T-cell (primary cell): ENCODE results near the gene GUCA2B. TPM values are rescaled to one million over a fixed set of nuclear protein-coding genes. Genes with fewer than 3 reads are reported as not detected.

Experiments
- ATAC-seq, 4 experiments: fragments of 200-7000 bp in 3 of 4; fragments of 150-1000 bp in 1 of 4; cut with Tn5 transposase; replicated peaks in 1 of 4; 1 replicate in 3 of 4; 2 replicates in 1 of 4; pipeline ENCODE4 v1.10.0; 2021; ENCODE audit warnings: moderate library complexity in 3 of 4, mild to moderate bottlenecking in 2 of 4, moderate number of reproducible peaks in 1 of 4
- CTCF ChIA-PET, 2 donors: fragments of 300-600 bp; sonication (Branson Sonifier 250); formaldehyde crosslinking; loops; one replicate each; lab custom pipeline; 2022; ENCODE audit warnings: antibody characterized with exemption in 2 of 2; lab: Charles Lee
- POLR2A ChIA-PET, 2 donors: fragments of 300-600 bp; sonication (Branson Sonifier 250); formaldehyde crosslinking; loops; one replicate each; lab custom pipeline; 2022; ENCODE audit warnings: antibody characterized with exemption in 2 of 2; lab: Charles Lee
- DNase-seq, 35 experiments: peaks; one replicate each; pipeline versions ENCODE4 v3.0.0 to v3.0.0-alpha.2; 2013 to 2023
- H3K27ac ChIP-seq: one replicate; pipeline ENCODE4 v1.5.1; 2013; ENCODE audit warnings: low read length
- H3K27me3 ChIP-seq, 2 experiments: replicated peaks in 1 of 2; 1 replicate in 1 of 2; 2 replicates in 1 of 2; pipeline versions ENCODE4 v1.6.1 to v1.7.0; 2013; ENCODE audit warnings: low read length in 1 of 2, mixed read lengths in 1 of 2; ENCODE audit not compliant: control insufficient read depth in 2 of 2, insufficient read depth in 2 of 2; ENCODE audit errors: extremely low read depth in 1 of 2
- H3K36me3 ChIP-seq, 2 donors: 1 replicate in 1 of 2; 2 replicates in 1 of 2; pipeline versions ENCODE4 v1.6.1 to v1.7.0; 2013; ENCODE audit warnings: low read length in 1 of 2; ENCODE audit not compliant: control insufficient read depth in 2 of 2, insufficient read depth in 1 of 2; ENCODE audit errors: extremely low read depth in 1 of 2
- H3K4me1 ChIP-seq, 2 experiments: 1 replicate in 1 of 2; 2 replicates in 1 of 2; pipeline versions ENCODE4 v1.6.1 to v1.7.0; 2013; ENCODE audit warnings: low read length in 2 of 2, mixed read lengths in 1 of 2; ENCODE audit not compliant: insufficient read depth in 2 of 2, control insufficient read depth in 1 of 2; ENCODE audit errors: extremely low read depth in 1 of 2
- H3K4me3 ChIP-seq, 2 donors: 1 replicate in 1 of 2; 2 replicates in 1 of 2; pipeline versions ENCODE4 v1.5.1 to v1.7.0; 2013; ENCODE audit warnings: mild to moderate bottlenecking in 2 of 2, low read length in 1 of 2, moderate library complexity in 1 of 2; ENCODE audit not compliant: control insufficient read depth in 1 of 2; ENCODE audit errors: extremely low read depth in 1 of 2
- H3K9me3 ChIP-seq: 2 replicates; pipeline ENCODE4 v1.7.0; 2013
- H3K27ac Mint-ChIP-seq, 2 donors: one replicate each; pipeline ENCODE4 v1.8.0; 2020 to 2021; ENCODE audit warnings: mild to moderate bottlenecking in 2 of 2, mixed read lengths in 2 of 2
- H3K27me3 Mint-ChIP-seq, 2 donors: one replicate each; pipeline ENCODE4 v1.8.0; 2021 to 2022; ENCODE audit warnings: mixed read lengths in 2 of 2
- H3K36me3 Mint-ChIP-seq: one replicate; pipeline ENCODE4 v1.8.0; 2021; ENCODE audit warnings: mixed read lengths
- H3K4me1 Mint-ChIP-seq, 3 donors: one replicate each; pipeline ENCODE4 v1.8.0; 2020 to 2022; ENCODE audit warnings: mixed read lengths in 3 of 3, mild to moderate bottlenecking in 1 of 3
- H3K4me3 Mint-ChIP-seq, 3 donors: one replicate each; pipeline ENCODE4 v1.8.0; 2020 to 2022; ENCODE audit warnings: mild to moderate bottlenecking in 3 of 3, mixed read lengths in 3 of 3, moderate library complexity in 3 of 3
- H3K9me3 Mint-ChIP-seq, 3 donors: one replicate each; pipeline ENCODE4 v1.8.0; 2020 to 2022; ENCODE audit warnings: mixed read lengths in 3 of 3
- WGBS: methylation state at CpG from one replicate; pipeline ENCODE4 v1.1.5; 2013; ENCODE audit warnings: missing lambda C conversion rate; ENCODE audit not compliant: insufficient coverage; 5-methylcytosine and 5-hydroxymethylcytosine counted together
- total RNA-seq, 35 experiments: library from RNA in 6 of 35; stranded (reverse) in 6 of 35; fragments of 120-200 nt in 1 of 35; gene quantifications; one replicate each; pipeline versions ENCODE4 v1.2.1 to v1.2.4 and lab custom pipeline; 2013 to 2026

Gene GUCA2B
- total RNA-seq, 5 donors from 2014 or later (not counting 1 experiment from before 2014, with no cell fraction given) = not detected

- no peak overlapping the region for H3K4me3 ChIP-seq
- Mint-ChIP-seq H3K4me3 (no peak overlapping the region), H3K4me1 (no peaks in the 10 kb centered on the region), H3K27ac (no peak overlapping the region), H3K27me3 (peaks cover 6 to 18% of the 10 kb centered on the region in 2 donors), H3K36me3 (no peaks in the 10 kb centered on the region), H3K9me3 (no peaks in the 10 kb centered on the region)
- H3K4me1 ChIP-seq = no peaks in the 10 kb centered on the region
- no peaks in the 10 kb centered on the region for H3K9me3 ChIP-seq
- no peaks in the 10 kb centered on the region for H3K36me3 ChIP-seq
- DNase-seq (no peak), ATAC-seq (no peak)
- peaks cover 0 to 16% of the 10 kb centered on the region in 2 experiments for H3K27me3 ChIP-seq
- H3K27ac ChIP-seq = no peak overlapping the region
- CTCF ChIA-PET = no interaction called here
- WGBS = 69% methylated on average over 3 of the region's 3 CpGs
- POLR2A ChIA-PET = no interaction called here
Measured at GRCh38 chr1:42152119-42152518, 1.1 kb upstream of the GUCA2B start.

GRCh38 chr1:42153624-42154023 is 414 bp downstream of the GUCA2B start:
- H3K4me3 Mint-ChIP-seq = no peak overlapping the region
- no peaks in the 10 kb centered on the region for H3K36me3 Mint-ChIP-seq
- Histone ChIP-seq H3K4me1 (no peaks in the 10 kb centered on the region), H3K9me3 (no peaks in the 10 kb centered on the region), H3K4me3 (no peak overlapping the region), H3K27me3 (peaks cover 0 to 16% of the 10 kb centered on the region in 2 experiments), H3K27ac (no peak overlapping the region), H3K36me3 (no peaks in the 10 kb centered on the region)
- peaks cover 7 to 10% (median 7%) of the 10 kb centered on the region in 3 donors for H3K4me1 Mint-ChIP-seq
- DNase-seq = no peak
- CTCF ChIA-PET = no interaction called here
- no peaks in the 10 kb centered on the region for H3K9me3 Mint-ChIP-seq
- POLR2A ChIA-PET = interaction anchor here in 1 of 2 donors (0.6 kb wide), 1 partner anchor 147 kb away, joined by 3 read pairs; no protein-coding TSS in a partner anchor
- ATAC-seq = no peak
- 90% methylated on average over 2 of the region's 6 CpGs for WGBS
- H3K27ac Mint-ChIP-seq = no peak overlapping the region
- H3K27me3 Mint-ChIP-seq = peaks cover 6 to 18% of the 10 kb centered on the region in 2 donors

- no peaks in the 10 kb centered on the region for H3K9me3 Mint-ChIP-seq
- no peaks in the 10 kb centered on the region for H3K4me1 ChIP-seq
Measured at GRCh38 chr1:42154685-42155084, 1.5 kb downstream of the GUCA2B start.

GRCh38 chr1:42155362-42155761 is 2.2 kb downstream of the GUCA2B start:
- POLR2A ChIA-PET = no interaction called here
- H3K27ac Mint-ChIP-seq = no peak overlapping the region
- H3K4me3 Mint-ChIP-seq = no peak overlapping the region
- no peak for DNase-seq
- no peaks in the 10 kb centered on the region for H3K9me3 Mint-ChIP-seq
- CTCF ChIA-PET = interaction anchor here in 1 of 2 donors (0.6 kb wide), 1 partner anchor 317 kb away, joined by 4 read pairs; no protein-coding TSS in a partner anchor
- H3K4me1 ChIP-seq = no peaks in the 10 kb centered on the region
- H3K36me3 ChIP-seq = no peaks in the 10 kb centered on the region
- ATAC-seq = no peak
- H3K9me3 ChIP-seq = no peaks in the 10 kb centered on the region
- H3K4me3 ChIP-seq = no peak overlapping the region
- H3K4me1 Mint-ChIP-seq = peaks cover 7 to 10% (median 7%) of the 10 kb centered on the region in 3 donors
- no peak overlapping the region for H3K27ac ChIP-seq
- peaks cover 0 to 15% of the 10 kb centered on the region in 2 experiments for H3K27me3 ChIP-seq
- WGBS = 92% methylated on average over 7 of the region's 12 CpGs
- no peaks in the 10 kb centered on the region for H3K36me3 Mint-ChIP-seq
- peaks cover 2 to 14% of the 10 kb centered on the region in 2 donors for H3K27me3 Mint-ChIP-seq

More at GRCh38 chr1:42154685-42155084, 1.5 kb downstream of the GUCA2B start:
- H3K4me1 Mint-ChIP-seq = peaks cover 7 to 10% (median 7%) of the 10 kb centered on the region in 3 donors
- CTCF ChIA-PET = no interaction called here
- Histone ChIP-seq H3K36me3 (no peaks in the 10 kb centered on the region), H3K9me3 (no peaks in the 10 kb centered on the region), H3K4me3 (no peak overlapping the region), H3K27me3 (peaks cover 0 to 16% of the 10 kb centered on the region in 2 experiments), H3K27ac (no peak overlapping the region)
- POLR2A ChIA-PET = no interaction called here
- DNase-seq (no peak), ATAC-seq (no peak)
- H3K27ac Mint-ChIP-seq = no peak overlapping the region
- peaks cover 6 to 18% of the 10 kb centered on the region in 2 donors for H3K27me3 Mint-ChIP-seq
- no peaks in the 10 kb centered on the region for H3K36me3 Mint-ChIP-seq
- 82% methylated on average over 13 of the region's 13 CpGs for WGBS
- H3K4me3 Mint-ChIP-seq = no peak overlapping the region

- H3K27me3 Mint-ChIP-seq = peaks cover 7 to 10% of the 10 kb centered on the region in 2 donors
- Histone ChIP-seq H3K27me3 (peaks cover 0 to 21% of the 10 kb centered on the region in 2 experiments), H3K4me1 (no peaks in the 10 kb centered on the region), H3K4me3 (no peak overlapping the region), H3K9me3 (no peaks in the 10 kb centered on the region), H3K27ac (no peak overlapping the region), H3K36me3 (no peaks in the 10 kb centered on the region)
- DNase-seq (peak in 1 of 35 experiments; percentile 24), ATAC-seq (peak in 3 of 4 experiments; percentile 38 to 48 (median 48))
- POLR2A ChIA-PET = interaction anchor here in 1 of 2 donors (0.5 kb wide), 1 partner anchor 144 kb away, joined by 3 read pairs; no protein-coding TSS in a partner anchor
- peaks cover 7 to 10% (median 7%) of the 10 kb centered on the region in 3 donors for H3K4me1 Mint-ChIP-seq
- peak overlapping the region; percentile 16 to 68 for H3K27ac Mint-ChIP-seq
- 30% methylated on average over 5 of the region's 7 CpGs for WGBS
- no peaks in the 10 kb centered on the region for H3K36me3 Mint-ChIP-seq
- CTCF ChIA-PET = interaction anchor here in 1 of 2 donors (0.6 kb wide), 1 partner anchor 1672 kb away, joined by 4 read pairs; no protein-coding TSS in a partner anchor
- H3K4me3 Mint-ChIP-seq = no peak overlapping the region
- peaks cover 4 to 13% (median 7%) of the 10 kb centered on the region in 3 donors for H3K9me3 Mint-ChIP-seq
Measured at GRCh38 chr1:42157667-42158066, 4.5 kb downstream of the GUCA2B start.

- Mint-ChIP-seq H3K27ac (no peak overlapping the region), H3K36me3 (no peaks in the 10 kb centered on the region), H3K27me3 (peaks cover 7 to 12% of the 10 kb centered on the region in 2 donors), H3K4me3 (no peak overlapping the region), H3K4me1 (peaks cover 7 to 10% (median 7%) of the 10 kb centered on the region in 3 donors), H3K9me3 (peaks cover 4 to 13% (median 7%) of the 10 kb centered on the region in 3 donors)
- Histone ChIP-seq H3K27me3 (peaks cover 0 to 22% of the 10 kb centered on the region in 2 experiments), H3K36me3 (no peaks in the 10 kb centered on the region), H3K9me3 (no peaks in the 10 kb centered on the region), H3K4me1 (no peaks in the 10 kb centered on the region), H3K27ac (no peak overlapping the region), H3K4me3 (no peak overlapping the region)
- ATAC-seq = no peak
- POLR2A ChIA-PET = interaction anchor here in 1 of 2 donors (0.5 kb wide), 1 partner anchor 143 kb away, joined by 3 read pairs; no protein-coding TSS in a partner anchor
- WGBS = no CpG with 5 or more reads among the region's 2 CpGs
- CTCF ChIA-PET = no interaction called here
- DNase-seq = no peak
Measured at GRCh38 chr1:42158189-42158588, 5.0 kb downstream of the GUCA2B start.
